Colonic mucosa (tissue), 4 donors: ENCODE data around the gene TRIM9. TPM values are rescaled to one million over a fixed set of nuclear protein-coding genes. Genes with fewer than 3 reads are reported as not detected.
A peak's percentile ranks its signal among the peaks of the same experiment; 100 is the strongest.

ENCODE experiments used
- DNase-seq: peaks from one replicate; pipeline ENCODE4 v3.0.0-alpha.2; 2020
- H3K27ac ChIP-seq: fragments of 200-600 bp; one replicate; pipeline ENCODE4 v1.8.0; 2021
- H3K27me3 ChIP-seq: fragments of 200-600 bp; one replicate; pipeline ENCODE4 v1.8.0; 2021
- H3K36me3 ChIP-seq: fragments of 200-600 bp; one replicate; pipeline ENCODE4 v1.8.0; 2021
- H3K4me1 ChIP-seq: fragments of 200-600 bp; one replicate; pipeline ENCODE4 v1.8.0; 2021; ENCODE audit warnings: mild to moderate bottlenecking
- H3K4me3 ChIP-seq: fragments of 200-600 bp; one replicate; pipeline ENCODE4 v1.8.0; 2021
- H3K9ac ChIP-seq, 2 donors: one replicate each; pipeline ENCODE4 v1.7.0; 2013; ENCODE audit warnings: control low read depth in 2 of 2, low read depth in 2 of 2, low read length in 2 of 2
- H3K9me3 ChIP-seq: fragments of 200-600 bp; one replicate; pipeline ENCODE4 v1.8.0; 2021
- intact Hi-C: fragments of 100-400 bp; cut with DNase I; formaldehyde crosslinking; loops from one replicate; pipeline ENCODE4 v1.14.1; 2022
- total RNA-seq, 2 donors: library from RNA; stranded (reverse); fragmentation: NEBNext Ultra II Directional in 1 of 2; extraction: Animal tissue kit (Norgen Biotek cat#: 25700) in 1 of 2; gene quantifications; one replicate each; pipeline ENCODE4 v1.2.1, GENCODE V29; 2021
- TF ChIP-seq, protein P1 (sequence below): fragments of 200-600 bp; IDR thresholded peaks from one replicate; pipeline ENCODE4 v1.8.0; 2022; ENCODE audit warnings: antibody characterized with exemption, mild to moderate bottlenecking
- donor health status: healthy.
- donor health status: DM: no; HTN: no; CAD: no.
- donor health status: DM: no; HTN: no; CAD: no.

Gene TRIM9
- total RNA-seq, 2 donors from 2014 or later = 0.49 to 0.66 TPM

DNA sequence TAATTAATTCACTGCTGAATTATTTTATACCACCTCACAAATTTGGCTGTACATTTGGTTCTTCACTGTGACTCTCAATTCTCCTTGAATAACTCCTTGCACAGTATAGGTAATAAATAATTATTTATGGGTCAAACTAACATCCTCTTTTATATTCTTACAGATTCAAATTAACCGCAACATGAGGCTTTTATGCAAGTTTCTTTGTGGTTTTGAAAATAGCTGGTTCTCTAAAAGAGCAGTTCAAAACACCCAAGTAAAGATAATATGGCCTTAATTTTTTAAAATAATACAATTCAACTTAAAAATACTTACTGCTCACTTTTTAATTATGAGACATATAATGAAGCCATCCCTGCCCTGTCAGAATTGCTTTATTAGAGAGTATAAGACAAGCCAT lies 12.9 kb upstream of the TRIM9 start:
- Histone ChIP-seq H3K4me3 (no peak overlapping the region), H3K4me1 (no peaks in the 10 kb centered on the region), H3K36me3 (no peaks in the 10 kb centered on the region), H3K27me3 (no peaks in the 10 kb centered on the region), H3K9ac (no peak overlapping the region), H3K27ac (no peak overlapping the region), H3K9me3 (no peaks in the 10 kb centered on the region)
- intact Hi-C loops = no loop called here
- DNase-seq = no peak
- TF ChIP-seq, protein P1, sequence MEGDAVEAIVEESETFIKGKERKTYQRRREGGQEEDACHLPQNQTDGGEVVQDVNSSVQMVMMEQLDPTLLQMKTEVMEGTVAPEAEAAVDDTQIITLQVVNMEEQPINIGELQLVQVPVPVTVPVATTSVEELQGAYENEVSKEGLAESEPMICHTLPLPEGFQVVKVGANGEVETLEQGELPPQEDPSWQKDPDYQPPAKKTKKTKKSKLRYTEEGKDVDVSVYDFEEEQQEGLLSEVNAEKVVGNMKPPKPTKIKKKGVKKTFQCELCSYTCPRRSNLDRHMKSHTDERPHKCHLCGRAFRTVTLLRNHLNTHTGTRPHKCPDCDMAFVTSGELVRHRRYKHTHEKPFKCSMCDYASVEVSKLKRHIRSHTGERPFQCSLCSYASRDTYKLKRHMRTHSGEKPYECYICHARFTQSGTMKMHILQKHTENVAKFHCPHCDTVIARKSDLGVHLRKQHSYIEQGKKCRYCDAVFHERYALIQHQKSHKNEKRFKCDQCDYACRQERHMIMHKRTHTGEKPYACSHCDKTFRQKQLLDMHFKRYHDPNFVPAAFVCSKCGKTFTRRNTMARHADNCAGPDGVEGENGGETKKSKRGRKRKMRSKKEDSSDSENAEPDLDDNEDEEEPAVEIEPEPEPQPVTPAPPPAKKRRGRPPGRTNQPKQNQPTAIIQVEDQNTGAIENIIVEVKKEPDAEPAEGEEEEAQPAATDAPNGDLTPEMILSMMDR = no peak

DNA sequence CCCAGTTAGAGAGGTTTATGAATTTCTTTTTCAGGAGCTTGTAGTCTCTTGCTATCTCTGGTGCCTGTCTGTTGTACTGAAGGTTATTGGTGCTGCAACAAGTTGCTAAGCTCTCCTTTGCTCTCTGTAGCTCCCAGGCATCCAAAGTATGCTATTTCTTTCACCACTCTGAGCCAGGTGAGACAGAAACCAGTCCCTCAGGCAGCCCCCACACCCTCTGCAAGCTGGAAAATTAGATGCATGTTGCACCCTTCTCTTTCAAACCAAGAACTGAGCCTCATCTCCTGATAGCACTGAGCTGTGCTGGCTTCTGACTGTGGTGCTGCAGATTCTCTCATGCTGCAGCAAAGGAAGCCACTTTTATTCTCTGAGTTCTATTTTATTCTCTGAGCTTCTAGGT lies 9.6 kb upstream of the TRIM9 start:
- Histone ChIP-seq H3K9ac (no peak overlapping the region), H3K27me3 (no peaks in the 10 kb centered on the region), H3K4me3 (no peak overlapping the region), H3K9me3 (no peaks in the 10 kb centered on the region), H3K4me1 (no peaks in the 10 kb centered on the region), H3K36me3 (no peaks in the 10 kb centered on the region), H3K27ac (no peak overlapping the region)
- no peak for DNase-seq
- intact Hi-C loops = no loop called here
- TF ChIP-seq, protein P1 = no peak

DNA sequence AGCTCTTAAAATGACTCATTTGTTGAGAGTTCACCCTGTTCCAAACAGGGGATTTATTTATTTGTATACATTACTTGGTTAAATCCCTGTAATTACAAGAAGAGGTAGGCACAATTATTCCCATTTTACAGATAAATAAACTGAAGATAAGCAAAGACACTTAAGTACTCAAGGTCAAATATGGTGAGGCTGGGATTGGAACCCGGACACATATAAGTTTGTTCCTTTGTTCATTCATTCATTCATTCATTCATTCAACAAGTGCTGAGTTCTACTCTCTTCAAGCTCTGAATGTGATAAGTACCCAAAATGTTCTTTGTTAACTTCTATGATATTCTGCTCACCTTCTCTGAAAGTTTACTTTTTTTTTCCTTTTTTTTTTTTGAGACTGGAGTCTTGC lies 2.4 kb upstream of the TRIM9 start:
- no peaks in the 10 kb centered on the region for H3K36me3 ChIP-seq
- H3K9ac ChIP-seq = no peak overlapping the region
- no peaks in the 10 kb centered on the region for H3K9me3 ChIP-seq
- no peak overlapping the region for H3K4me3 ChIP-seq
- intact Hi-C loops = loop anchor here (10.0 kb wide), 1 partner anchor 128 kb away; no protein-coding TSS in a partner anchor
- H3K27me3 ChIP-seq = peaks cover 17% of the 10 kb centered on the region
- peaks cover 16% of the 10 kb centered on the region for H3K4me1 ChIP-seq
- DNase-seq = no peak
- no peak overlapping the region for H3K27ac ChIP-seq
- TF ChIP-seq, protein P1 = no peak

DNA sequence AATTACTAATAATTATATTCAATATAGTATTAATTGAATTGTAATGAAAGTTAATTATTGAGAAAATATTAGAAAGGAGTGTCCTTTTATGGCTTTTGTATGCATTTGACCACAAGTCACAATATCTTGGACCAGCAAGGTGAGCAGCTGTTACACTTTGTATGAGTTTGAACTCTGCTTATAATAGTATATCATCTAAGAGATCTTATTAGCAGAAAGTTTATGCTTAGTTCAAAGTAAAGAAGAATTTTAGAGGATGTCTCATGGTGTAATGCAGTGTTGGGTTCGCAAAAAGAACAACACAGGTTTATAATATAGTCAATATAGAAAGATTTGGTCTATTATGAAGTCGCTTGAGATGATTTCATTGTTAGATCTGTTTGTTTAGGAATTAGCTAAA lies 2.0 kb upstream of the TRIM9 start:
- Histone ChIP-seq H3K27me3 (peaks cover 17% of the 10 kb centered on the region), H3K4me1 (peaks cover 16% of the 10 kb centered on the region), H3K9ac (no peak overlapping the region), H3K36me3 (no peaks in the 10 kb centered on the region), H3K4me3 (no peak overlapping the region), H3K9me3 (no peaks in the 10 kb centered on the region), H3K27ac (no peak overlapping the region)
- intact Hi-C loops = loop anchor here (10.0 kb wide), 1 partner anchor 128 kb away; no protein-coding TSS in a partner anchor
- TF ChIP-seq, protein P1 = no peak
- no peak for DNase-seq

DNA sequence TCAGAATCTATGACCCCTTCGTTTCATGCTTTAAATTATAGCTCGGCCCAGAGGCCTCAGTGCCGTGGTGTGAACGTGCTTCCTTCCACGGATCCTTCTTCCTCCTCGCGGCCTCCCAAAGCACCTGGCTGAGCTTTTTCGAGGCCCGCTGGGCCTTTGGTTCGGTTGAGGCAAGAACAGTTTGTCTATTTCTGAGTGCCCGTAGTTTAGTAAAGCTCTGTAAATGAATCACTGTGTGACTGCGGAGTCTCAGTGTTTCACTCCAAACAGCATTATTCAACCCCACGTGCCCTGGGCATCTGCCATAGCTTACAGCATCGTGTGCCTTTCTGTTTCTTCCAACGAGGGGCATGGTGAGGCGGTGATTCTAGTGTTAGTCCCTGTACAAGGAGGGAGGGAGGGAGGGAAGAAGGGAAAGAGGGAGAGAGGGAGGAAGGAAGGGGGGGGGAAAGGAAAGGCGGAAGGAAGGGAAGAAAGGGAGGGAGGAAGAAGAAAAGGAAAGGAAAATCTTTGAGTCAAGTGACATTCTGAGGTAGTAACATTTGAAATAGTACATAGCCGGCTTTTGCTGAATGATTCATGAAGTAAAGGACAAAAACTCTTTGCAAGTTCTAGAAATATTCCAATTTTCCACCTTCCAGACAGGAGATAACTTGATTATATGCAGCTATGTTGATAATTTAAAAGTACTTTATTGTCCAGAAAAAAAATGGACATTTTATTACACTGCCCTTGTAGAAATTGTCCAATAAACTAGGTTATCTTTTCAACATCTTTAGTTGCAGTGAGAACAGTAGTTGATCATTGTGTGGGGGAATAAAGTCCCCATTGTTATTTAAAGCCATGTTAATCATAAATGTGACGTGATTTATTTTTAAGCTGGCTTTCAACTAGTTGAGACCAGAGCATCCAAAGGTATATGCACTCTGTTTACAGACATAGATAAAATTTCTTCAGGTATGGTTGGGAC lies 1.2 kb upstream of the TRIM9 start:
- H3K4me1 ChIP-seq = peaks cover 16% of the 10 kb centered on the region
- no peaks in the 10 kb centered on the region for H3K9me3 ChIP-seq
- intact Hi-C loops = loop anchor here (10.0 kb wide), 1 partner anchor 129 kb away; no protein-coding TSS in a partner anchor
- H3K4me3 ChIP-seq = peak overlapping the region; percentile 63
- peak overlapping the region; percentile 34 for H3K27ac ChIP-seq
- no peaks in the 10 kb centered on the region for H3K36me3 ChIP-seq
- peaks cover 17% of the 10 kb centered on the region for H3K27me3 ChIP-seq
- DNase-seq = peak; percentile 33
- peak overlapping the region; percentile 61 to 74 for H3K9ac ChIP-seq
- TF ChIP-seq, protein P1 = no peak
